GM23338 (cell line): ENCODE measurements around the gene NSMCE1. TPM values are rescaled to one million over a fixed set of nuclear protein-coding genes. Genes with fewer than 3 reads are reported as not detected.

ENCODE experiments used
- ATAC-seq: fragments of 200-7000 bp; cut with Tn5 transposase; 3 replicates; pipeline ENCODE4 v1.9.1; 2020
- DNase-seq: peaks from one replicate; pipeline ENCODE4 v3.0.0-alpha.2; 2015; ENCODE audit warnings: low spot score
- H2AFZ ChIP-seq: fragments of 200-600 bp; sonication (generic); 2 replicates; pipeline ENCODE4 v1.8.0; 2016; ENCODE audit warnings: antibody characterized with exemption, mild to moderate bottlenecking, moderate library complexity
- H3F3A ChIP-seq: fragments of 200-600 bp; sonication (generic); replicated peaks from 2 replicates; pipeline ENCODE4 v1.8.0; 2017; ENCODE audit warnings: antibody characterized with exemption, mixed run types, low read depth
- H3K27ac ChIP-seq: fragments of 200-600 bp; sonication (generic); 2 replicates; pipeline ENCODE4 v1.6.1; 2016; ENCODE audit warnings: low read depth
- H3K27me3 ChIP-seq: fragments of 200-600 bp; sonication (generic); 2 replicates; pipeline ENCODE4 v1.8.0; 2016; ENCODE audit warnings: mild to moderate bottlenecking, mixed run types, moderate library complexity; ENCODE audit not compliant: insufficient read depth
- H3K36me3 ChIP-seq: fragments of 200-600 bp; sonication (generic); 2 replicates; pipeline ENCODE4 v1.8.0; 2016; ENCODE audit warnings: mild to moderate bottlenecking; ENCODE audit not compliant: insufficient read depth
- H3K4me1 ChIP-seq: fragments of 200-600 bp; sonication (generic); 2 replicates; pipeline ENCODE4 v1.8.0; 2016; ENCODE audit warnings: mild to moderate bottlenecking, moderate library complexity; ENCODE audit not compliant: insufficient read depth
- H3K4me2 ChIP-seq: fragments of 200-600 bp; sonication (generic); 2 replicates; pipeline ENCODE4 v1.7.1; 2017; ENCODE audit warnings: mixed run types
- H3K4me3 ChIP-seq: fragments of 200-600 bp; sonication (generic); 2 replicates; pipeline ENCODE4 v1.6.1; 2016; ENCODE audit warnings: mixed run types
- H3K79me2 ChIP-seq: fragments of 200-600 bp; sonication (generic); replicated peaks from 2 replicates; pipeline ENCODE4 v1.8.0; 2017; ENCODE audit warnings: mild to moderate bottlenecking; ENCODE audit not compliant: insufficient read depth
- H3K9me2 ChIP-seq: fragments of 200-600 bp; sonication (generic); 2 replicates; pipeline ENCODE4 v1.8.0; 2017; ENCODE audit not compliant: insufficient read depth
- H4K20me1 ChIP-seq: fragments of 200-600 bp; sonication (generic); replicated peaks from 2 replicates; pipeline ENCODE4 v1.8.0; 2017; ENCODE audit warnings: mild to moderate bottlenecking; ENCODE audit not compliant: insufficient read depth
- H3K27ac Mint-ChIP-seq: 2 replicates; pipeline ENCODE4 v1.8.0; 2020; ENCODE audit warnings: inconsistent platforms, mild to moderate bottlenecking, moderate library complexity, mixed read lengths
- H3K27me3 Mint-ChIP-seq: 3 replicates; pipeline ENCODE4 v1.8.0; 2022; ENCODE audit warnings: low read depth, mild to moderate bottlenecking, moderate library complexity, mixed read lengths, inconsistent platforms; ENCODE audit not compliant: insufficient read depth, poor library complexity
- H3K36me3 Mint-ChIP-seq: 3 replicates; pipeline ENCODE4 v1.8.0; 2021; ENCODE audit warnings: low read depth, mild to moderate bottlenecking, inconsistent platforms, moderate library complexity, mixed read lengths
- H3K4me1 Mint-ChIP-seq: 3 replicates; pipeline ENCODE4 v1.8.0; 2020; ENCODE audit warnings: mild to moderate bottlenecking, inconsistent platforms, mixed read lengths
- H3K4me3 Mint-ChIP-seq: 3 replicates; pipeline ENCODE4 v1.8.0; 2021; ENCODE audit warnings: moderate library complexity, mild to moderate bottlenecking, inconsistent platforms, mixed read lengths
- H3K9me3 Mint-ChIP-seq: 3 replicates; pipeline ENCODE4 v1.8.0; 2020; ENCODE audit warnings: moderate library complexity, mild to moderate bottlenecking, inconsistent platforms, mixed read lengths
- CREB1 ChIP-seq: fragments of 250-450 bp; sonication (Bioruptor Pico); IDR thresholded peaks from 2 replicates; pipeline ENCODE4 v1.5.0; 2020; ENCODE audit warnings: low read depth, mild to moderate bottlenecking, moderate library complexity
- ETS1 ChIP-seq: IDR thresholded peaks from 2 replicates; pipeline ENCODE4 v1.6.1; 2016; ENCODE audit warnings: antibody characterized with exemption
- JUNB ChIP-seq: IDR thresholded peaks from one replicate; pipeline ENCODE4 v1.6.1; 2016; ENCODE audit warnings: antibody characterized with exemption; ENCODE audit not compliant: unreplicated experiment
- ZNF114 ChIP-seq: fragments of 250-450 bp; sonication (Bioruptor Pico); IDR thresholded peaks from 2 replicates; pipeline ENCODE4 v1.5.0; 2020; ENCODE audit warnings: mild to moderate bottlenecking, moderate library complexity
- ZNF331 ChIP-seq: fragments of 250-450 bp; sonication (Bioruptor Pico); IDR thresholded peaks from 2 replicates; pipeline ENCODE4 v1.5.0; 2020; ENCODE audit warnings: low read depth, mild to moderate bottlenecking, moderate library complexity
- ZNF462 ChIP-seq: fragments of 250-450 bp; sonication (Bioruptor Pico); IDR thresholded peaks from 2 replicates; pipeline ENCODE4 v1.5.0; 2020; ENCODE audit warnings: mild to moderate bottlenecking, moderate library complexity
- polyA plus RNA-seq: library from polyadenylated mRNA; unstranded; fragments of >200 nt; fragmentation: Nextera tagmentation; extraction: Ambion mirVana; gene quantifications from 2 replicates; pipeline ENCODE4 v1.2.1, GENCODE V29; 2016
- total RNA-seq: library from RNA; depleted of rRNA; stranded (reverse); fragments of >200 nt; shearing (Covaris generic); gene quantifications from 2 replicates; pipeline ENCODE4 v1.2.3, GENCODE V29; 2014

NSMCE1 gene
- total and polyA plus RNA-seq, 2 experiments from 2014 or later, result 30.6 to 50.8 TPM

GRCh38 chr16:27252206-27252585 is 16.4 kb downstream of the NSMCE1 start:
- no peak overlapping the region for H3K4me2 ChIP-seq
- H3K4me1 ChIP-seq, result no peaks in the 10 kb centered on the region
- Mint-ChIP-seq H3K27me3 (peaks cover 5% of the 10 kb centered on the region), H3K36me3 (no peaks in the 10 kb centered on the region; the same call in none of the 3 replicates), H3K27ac (no peak overlapping the region), H3K9me3 (no peaks in the 10 kb centered on the region; the same call in 2 of the 3 replicates), H3K4me1 (no peaks in the 10 kb centered on the region), H3K4me3 (no peak overlapping the region)
- H3K27ac ChIP-seq, result no peak overlapping the region
- TF ChIP-seq ZNF462 (CRISPR knock-in tag), result no peak
- TF ChIP-seq ZNF114, result no peak
- TF ChIP-seq ZNF331 (CRISPR knock-in tag), result no peak
- no peak for TF ChIP-seq CREB1 (CRISPR knock-in tag)
- TF ChIP-seq JUNB, result no peak
- H3K79me2 ChIP-seq, result no peaks in the 10 kb centered on the region
- H3K36me3 ChIP-seq, result no peaks in the 10 kb centered on the region
- H4K20me1 ChIP-seq, result no peaks in the 10 kb centered on the region
- DNase-seq (no peak), ATAC-seq (no peak)
- no peaks in the 10 kb centered on the region for H3K27me3 ChIP-seq
- no peak overlapping the region for H3K4me3 ChIP-seq
- no peaks in the 10 kb centered on the region for H3F3A ChIP-seq
- no peak overlapping the region for H2AFZ ChIP-seq
- H3K9me2 ChIP-seq, result no peaks in the 10 kb centered on the region

GRCh38 chr16:27251541-27252205 is 16.9 kb downstream of the NSMCE1 start:
- H3F3A ChIP-seq, result no peaks in the 10 kb centered on the region
- H3K4me1 ChIP-seq, result no peaks in the 10 kb centered on the region
- DNase-seq, result no peak
- no peaks in the 10 kb centered on the region; the same call in 2 of the 3 replicates for H3K9me3 Mint-ChIP-seq
- no peaks in the 10 kb centered on the region; the same call in none of the 3 replicates for H3K36me3 Mint-ChIP-seq
- no peaks in the 10 kb centered on the region for H3K9me2 ChIP-seq
- H3K4me1 Mint-ChIP-seq, result no peaks in the 10 kb centered on the region
- H3K4me3 ChIP-seq, result no peak overlapping the region
- no peaks in the 10 kb centered on the region for H4K20me1 ChIP-seq
- peaks cover 5% of the 10 kb centered on the region for H3K27me3 Mint-ChIP-seq
- no peak for ATAC-seq
- H3K79me2 ChIP-seq, result no peaks in the 10 kb centered on the region
- no peaks in the 10 kb centered on the region for H3K36me3 ChIP-seq
- no peak overlapping the region for H3K4me2 ChIP-seq
- H3K27ac ChIP-seq, result no peak overlapping the region
- no peaks in the 10 kb centered on the region for H3K27me3 ChIP-seq
- no peak overlapping the region for H2AFZ ChIP-seq
- no peak overlapping the region; the same call in 1 of the 2 replicates for H3K27ac Mint-ChIP-seq
- H3K4me3 Mint-ChIP-seq, result no peak overlapping the region
- no peak for TF ChIP-seq ETS1
